Aortic smooth muscle cell (primary cell): ENCODE data around the gene ARHGAP45. TPM values are rescaled to one million over a fixed set of nuclear protein-coding genes. Genes with fewer than 3 reads are reported as not detected.

Experiments
- total RNA-seq: library from RNA; depleted of rRNA; stranded (reverse); fragments of >200 nt; gene quantifications from 2 replicates; pipeline ENCODE4 v1.2.3, GENCODE V29; 2014

ARHGAP45 gene
- 1.5 TPM in 2 replicates for total RNA-seq

GRCh38 chr19:1066748-1067340, at the start of gene ARHGAP45:
Gene ARHGAP45 (plus strand): TSS chr19:1067167. CDS start chr19:1067406, 239 bp downstream.

GRCh38 chr19:1020868-1021425, 46.0 kb upstream of the ARHGAP45 start, which contains the start of gene TMEM259:
Gene TMEM259 (minus strand): TSS chr19:1021123. CDS start chr19:1020996, 127 bp downstream.

GRCh38 chr19:1025960-1026782, 40.8 kb upstream of the ARHGAP45 start, which contains the start of gene CNN2:
Gene CNN2 (plus strand): TSS chr19:1026608. CDS start chr19:1026662, 54 bp downstream.

GRCh38 chr19:1039646-1040475, 27.1 kb upstream of the ARHGAP45 start, which contains the start of gene ABCA7:
Gene ABCA7 (plus strand): TSS chr19:1040107. CDS start chr19:1041362, 1,255 bp downstream.

GRCh38 chr19:1094978-1095701, 28.2 kb downstream of the ARHGAP45 start, which contains the start of gene POLR2E:
Gene POLR2E (minus strand): TSS chr19:1095375. CDS start chr19:1095315, 60 bp downstream.

GRCh38 chr19:1103708-1104310, 36.8 kb downstream of the ARHGAP45 start, which contains the start of gene GPX4:
Gene GPX4 (plus strand): TSS chr19:1103994. CDS start chr19:1104044, 50 bp downstream.

Other genes with a start within 250 kb of the ARHGAP45 start
- not detected in 2 replicates for gene PLPPR3, start 245.2 kb upstream of the ARHGAP45 start, total RNA-seq
- gene AZU1, start 239.3 kb upstream of the ARHGAP45 start, total RNA-seq = not detected in 2 replicates
- not detected in 2 replicates for gene PRTN3, start 226.2 kb upstream of the ARHGAP45 start, total RNA-seq
- 0.12 and 0.26 TPM in 2 replicates for gene ELANE, start 214.9 kb upstream of the ARHGAP45 start, total RNA-seq
- 0.19 and 0.79 TPM in 2 replicates for gene CFD, start 207.5 kb upstream of the ARHGAP45 start, total RNA-seq
- 20.1 and 23.5 TPM in 2 replicates for gene MED16, start 174.0 kb upstream of the ARHGAP45 start, total RNA-seq
- not detected in 2 replicates for gene RNU6-9, start 173.7 kb upstream of the ARHGAP45 start, total RNA-seq
- 15.2 and 17.6 TPM in 2 replicates for gene R3HDM4, start 153.9 kb upstream of the ARHGAP45 start, total RNA-seq
- not detected in 2 replicates for gene KISS1R, start 149.8 kb upstream of the ARHGAP45 start, total RNA-seq
- gene ARID3A, start 141.1 kb upstream of the ARHGAP45 start, total RNA-seq = 6.0 and 6.1 TPM in 2 replicates
- gene WDR18, start 82.8 kb upstream of the ARHGAP45 start, total RNA-seq = 36.9 and 49.3 TPM in 2 replicates
- gene GRIN3B, start 66.7 kb upstream of the ARHGAP45 start, total RNA-seq = 0.06 TPM in 1 of 2 replicates, not detected in the other
- gene TMEM259, start 46.0 kb upstream of the ARHGAP45 start, total RNA-seq = 41.5 and 49.9 TPM in 2 replicates
- gene RNU6-2, start 45.6 kb upstream of the ARHGAP45 start, total RNA-seq = not detected in 2 replicates
- 64.7 and 87.6 TPM in 2 replicates for gene CNN2, start 40.6 kb upstream of the ARHGAP45 start, total RNA-seq
- gene ABCA7, start 27.1 kb upstream of the ARHGAP45 start, total RNA-seq = 3.7 and 4.2 TPM in 2 replicates
- 88.9 and 116 TPM in 2 replicates for gene POLR2E, start 28.2 kb downstream of the ARHGAP45 start, total RNA-seq
- gene GPX4, start 36.8 kb downstream of the ARHGAP45 start, total RNA-seq = 349 and 358 TPM in 2 replicates
- gene SBNO2, start 107.1 kb downstream of the ARHGAP45 start, total RNA-seq = 58.7 and 59.8 TPM in 2 replicates
- gene STK11, start 138.6 kb downstream of the ARHGAP45 start, total RNA-seq = 86.9 and 97.9 TPM in 2 replicates
- 1.2 and 2.8 TPM in 2 replicates for gene CBARP, start 170.8 kb downstream of the ARHGAP45 start, total RNA-seq
- 40.4 and 41.0 TPM in 2 replicates for gene ATP5F1D, start 174.6 kb downstream of the ARHGAP45 start, total RNA-seq
- gene MIDN, start 181.4 kb downstream of the ARHGAP45 start, total RNA-seq = 22.5 and 26.9 TPM in 2 replicates
- 332 and 349 TPM in 2 replicates for gene CIRBP, start 202.2 kb downstream of the ARHGAP45 start, total RNA-seq
- gene FAM174C, start 208.4 kb downstream of the ARHGAP45 start, total RNA-seq = 18.6 and 19.3 TPM in 2 replicates
- gene EFNA2, start 218.7 kb downstream of the ARHGAP45 start, total RNA-seq = not detected in 2 replicates